HS-5 (cell line): ENCODE results near the gene SNRPD2.
"Not testable (repeated sequence)": the region's sequence is repeated elsewhere in the genome, so short reads cannot be mapped to it uniquely, and the experiment has no call there.

Source experiments
- DNase-seq: peaks from one replicate; pipeline ENCODE4 v3.0.0-alpha.2; 2012; ENCODE audit warnings: low read depth

Gene SNRPD2

DNA sequence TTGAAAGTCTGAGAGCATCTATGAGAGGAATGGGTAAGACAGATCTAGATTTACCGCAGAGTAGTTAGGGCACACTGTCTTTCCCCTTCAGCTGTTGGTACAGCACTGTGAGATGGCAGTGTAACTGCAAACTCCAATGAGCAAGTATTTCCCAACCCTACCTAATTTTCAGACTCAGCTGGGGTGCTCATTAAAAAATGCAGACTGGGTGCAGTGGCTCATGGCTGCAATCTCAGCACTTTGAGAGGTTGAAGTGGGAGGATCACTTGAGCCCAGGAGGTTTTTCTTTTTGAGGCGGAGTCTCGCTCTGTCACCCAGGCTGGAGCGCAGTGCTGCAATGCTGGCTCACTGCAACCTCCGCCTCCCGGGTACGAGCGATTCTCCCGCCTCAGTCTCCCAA lies 13.4 kb upstream of the SNRPD2 start:
- DNase-seq, result no peak

DNA sequence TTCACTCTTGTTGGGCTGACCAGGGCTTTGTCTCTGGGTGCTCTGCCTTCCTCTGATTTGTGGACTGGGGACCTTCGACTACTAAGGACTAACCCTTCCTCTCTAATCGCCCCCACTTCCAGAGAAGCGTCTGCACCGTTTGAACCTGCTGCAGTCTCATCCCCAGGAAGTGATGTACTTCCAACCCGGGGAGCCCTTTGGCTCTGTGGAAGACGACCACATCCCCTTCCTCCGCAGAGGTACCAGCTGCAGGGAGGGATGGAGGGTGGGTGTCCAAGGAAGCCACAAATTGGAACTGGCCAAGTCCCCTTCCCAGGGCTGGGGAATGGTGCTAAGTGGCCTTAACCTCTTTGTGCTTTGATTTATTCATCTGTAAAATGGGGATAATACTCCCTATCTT lies 9.9 kb upstream of the SNRPD2 start:
- no peak for DNase-seq

GRCh38 chr19:45693106-45693788 lies 1.5 kb upstream of the SNRPD2 start:
- peak; percentile 26 for DNase-seq

DNA sequence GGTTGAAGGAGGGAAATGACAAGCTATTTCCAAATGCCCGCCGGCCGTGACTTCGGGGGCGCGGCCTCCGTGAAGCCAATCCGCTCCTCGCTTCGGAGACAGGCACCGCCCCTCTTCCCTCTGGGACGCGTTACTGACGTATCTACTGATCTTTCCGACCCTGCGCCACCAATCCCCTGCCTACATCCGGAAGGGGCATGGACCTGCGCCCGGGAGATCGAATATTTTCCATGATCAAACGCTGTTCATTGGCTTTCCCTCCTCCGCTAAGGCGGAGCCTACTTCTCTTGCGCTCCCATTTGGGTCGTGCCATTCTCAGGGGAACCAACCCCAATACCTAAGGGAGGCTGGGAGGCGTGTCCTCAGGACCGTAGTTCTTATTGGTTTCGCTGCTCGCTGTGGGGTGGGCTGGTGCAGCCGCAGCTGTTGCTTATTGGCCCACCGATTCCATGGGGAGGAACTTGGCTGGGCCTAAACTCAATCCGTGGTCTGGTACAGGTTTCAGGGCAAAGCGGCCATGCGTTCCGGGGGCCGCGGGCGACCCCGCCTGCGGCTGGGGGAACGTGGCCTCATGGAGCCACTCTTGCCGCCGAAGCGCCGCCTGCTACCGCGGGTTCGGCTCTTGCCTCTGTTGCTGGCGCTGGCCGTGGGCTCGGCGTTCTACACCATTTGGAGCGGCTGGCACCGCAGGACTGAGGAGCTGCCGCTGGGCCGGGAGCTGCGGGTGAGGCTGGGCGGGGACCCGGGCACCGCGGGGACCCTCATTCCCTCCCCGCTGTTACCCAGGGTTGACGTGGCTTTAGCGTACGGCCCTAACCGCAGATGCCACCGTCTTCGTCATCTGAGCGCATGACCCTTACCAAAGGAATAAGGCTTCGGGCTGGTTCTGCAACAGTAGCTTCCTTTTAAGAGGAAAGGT lies 693 bp upstream of the SNRPD2 start, which contains the start of gene QPCTL:
TSS of gene QPCTL (plus strand) at position 480 of the 919 bp plus-strand sequence. CDS start at position 518, 38 bp downstream.
- DNase-seq, result peak; percentile 98

- no peak for DNase-seq
These were observed 4.2 kb downstream of the SNRPD2 start for GRCh38 chr19:45687599-45687998.

- DNase-seq, result not testable (repeated sequence)
These were observed 6.7 kb downstream of the SNRPD2 start for GRCh38 chr19:45685045-45685444.

DNA sequence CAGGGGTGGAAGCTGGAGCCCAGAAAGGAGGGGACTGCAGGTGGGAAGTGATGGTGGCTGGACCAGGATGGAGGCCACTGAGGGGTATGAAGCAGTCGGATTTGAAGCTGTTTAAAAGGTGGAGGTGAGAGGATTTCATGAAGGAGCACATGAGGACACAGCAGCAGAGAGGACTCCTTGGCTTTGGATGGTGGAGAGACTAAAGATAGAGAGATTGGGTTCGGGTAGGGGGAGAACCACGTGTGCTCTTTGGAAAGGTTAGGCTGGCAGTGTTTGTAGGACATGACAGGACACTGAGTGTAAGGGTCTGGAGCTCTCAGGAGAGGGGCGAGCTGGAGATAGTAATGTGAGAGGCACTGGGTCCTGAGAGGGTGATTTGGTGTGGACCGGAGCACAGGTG lies 8.8 kb downstream of the SNRPD2 start:
- DNase-seq, result no peak

GRCh38 chr19:45682117-45682516 lies 9.6 kb downstream of the SNRPD2 start:
- no peak for DNase-seq

GRCh38 chr19:45681391-45682015 lies 10.2 kb downstream of the SNRPD2 start:
- DNase-seq, result peak; percentile 38

DNA sequence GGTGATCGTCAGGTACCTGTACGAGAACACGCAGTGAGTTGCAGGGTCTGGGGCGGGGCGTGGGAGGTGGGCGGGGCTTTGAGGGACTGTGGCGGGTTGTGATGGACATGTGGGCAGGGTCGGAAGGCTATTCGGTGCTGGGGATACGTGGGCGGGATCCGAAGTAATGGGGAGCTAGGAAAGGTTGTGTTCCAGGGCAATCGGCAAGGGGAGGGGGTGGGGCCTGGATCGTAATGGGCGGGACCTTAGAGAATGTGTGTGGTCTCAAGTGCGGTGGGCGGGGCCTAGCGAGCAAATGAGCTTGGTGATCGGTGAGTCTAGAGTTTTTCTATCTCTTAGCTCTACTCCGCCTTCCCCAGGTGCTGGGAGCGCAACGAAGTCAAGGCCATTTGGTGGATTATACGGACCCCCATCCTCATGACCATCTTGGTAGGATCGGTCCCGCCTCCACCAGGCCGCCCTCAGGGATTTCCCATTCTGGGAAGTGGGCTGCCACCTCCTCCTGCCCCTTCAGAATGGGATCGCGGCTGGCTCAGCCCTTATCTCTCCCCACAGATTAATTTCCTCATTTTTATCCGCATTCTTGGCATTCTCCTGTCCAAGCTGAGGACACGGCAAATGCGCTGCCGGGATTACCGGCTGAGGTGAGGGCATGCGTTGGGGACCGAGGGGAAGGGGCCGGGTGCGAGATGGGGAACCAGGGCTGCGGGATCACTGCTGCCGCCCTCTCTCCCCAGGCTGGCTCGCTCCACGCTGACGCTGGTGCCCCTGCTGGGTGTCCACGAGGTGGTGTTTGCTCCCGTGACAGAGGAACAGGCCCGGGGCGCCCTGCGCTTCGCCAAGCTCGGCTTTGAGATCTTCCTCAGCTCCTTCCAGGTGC lies 14.2 kb downstream of the SNRPD2 start:
- DNase-seq, result no peak

GRCh38 chr19:45676851-45677263 lies 14.9 kb downstream of the SNRPD2 start:
- DNase-seq, result no peak

- DNase-seq, result no peak
These were observed 16.8 kb downstream of the SNRPD2 start for GRCh38 chr19:45674946-45675345.

GRCh38 chr19:45670670-45671453 lies 20.9 kb downstream of the SNRPD2 start:
- no peak for DNase-seq

GRCh38 chr19:45668342-45668871 lies 23.3 kb downstream of the SNRPD2 start:
- DNase-seq, result no peak

DNA sequence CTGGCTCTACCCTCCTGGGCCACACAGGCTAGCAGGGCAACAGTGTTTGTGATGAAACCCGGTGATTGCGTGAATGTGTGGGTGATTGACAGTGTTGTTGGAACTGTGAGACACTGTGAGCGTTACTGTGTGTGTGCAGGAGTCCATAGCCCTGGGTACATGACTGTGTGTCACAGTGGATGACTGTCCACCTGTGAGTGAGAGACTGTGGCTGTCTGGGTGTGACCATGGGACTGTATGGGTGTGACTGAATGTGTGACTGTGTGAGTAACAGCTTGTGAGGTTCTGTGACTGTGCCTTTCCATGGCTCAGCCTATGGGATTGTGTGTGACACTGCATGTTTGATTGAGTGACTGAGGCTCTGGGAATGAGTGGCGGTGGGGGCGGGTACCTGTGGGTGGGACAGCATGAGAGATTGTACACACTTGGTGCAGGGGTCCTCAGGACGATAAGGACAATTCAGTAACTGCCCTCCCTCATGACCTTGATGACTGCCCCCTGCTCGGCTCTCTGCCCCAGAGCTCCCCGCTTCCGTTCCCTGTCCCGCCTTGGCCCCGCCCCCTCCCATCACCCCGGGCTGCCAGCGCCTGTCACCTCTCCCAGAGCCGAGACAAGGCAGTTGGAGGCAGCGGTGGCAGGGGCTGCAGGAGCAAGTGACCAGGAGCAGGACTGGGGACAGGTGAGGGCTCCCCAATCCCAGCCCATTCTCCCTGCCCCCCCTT lies 24.0 kb downstream of the SNRPD2 start, which contains the start of gene GIPR:
TSS of gene GIPR (plus strand) at position 602 of the 722 bp plus-strand sequence. CDS start 1,300 bp downstream, outside the sequence.
- no peak for DNase-seq

DNA sequence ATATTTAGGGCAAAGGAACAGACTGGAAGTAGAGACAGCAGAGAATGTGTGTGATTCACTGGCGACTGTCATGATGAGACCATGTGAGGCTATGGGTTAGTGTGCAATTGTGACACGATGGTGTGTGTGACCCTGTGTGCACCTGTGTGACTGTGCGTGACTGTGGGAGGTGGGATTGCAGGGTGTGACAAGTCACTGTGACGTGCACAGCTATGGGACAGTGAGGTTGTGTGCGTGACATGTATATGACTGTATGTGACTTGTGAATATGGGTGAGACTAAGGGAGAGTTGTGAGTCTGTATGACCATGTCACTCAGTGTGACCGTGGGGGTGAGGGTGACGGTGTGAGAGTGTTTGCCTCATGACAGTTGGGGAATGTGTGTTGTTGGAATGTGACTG lies 27.2 kb downstream of the SNRPD2 start:
- DNase-seq, result no peak

GRCh38 chr19:45663800-45664199 lies 28.0 kb downstream of the SNRPD2 start:
- no peak for DNase-seq

DNA sequence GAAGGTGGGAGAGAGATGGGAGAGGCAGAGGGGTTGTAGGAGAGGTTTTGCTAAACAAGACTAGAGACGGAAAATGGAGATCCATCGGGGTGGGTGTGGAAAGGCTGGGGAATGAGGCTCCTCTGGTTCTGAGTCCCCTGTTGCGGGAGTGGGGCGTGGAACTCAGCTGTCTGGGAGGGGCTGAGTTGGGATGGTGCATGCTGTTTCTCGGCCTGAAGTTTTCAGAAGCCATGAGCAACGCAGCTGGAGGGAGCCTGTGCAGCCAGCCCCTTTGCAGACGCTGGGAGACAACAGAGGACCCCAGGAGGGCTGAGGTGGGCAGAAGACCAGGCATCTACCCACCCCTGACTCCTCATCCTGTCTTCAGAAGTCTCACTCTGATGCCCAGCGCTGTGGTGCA lies 31.1 kb downstream of the SNRPD2 start:
- no peak for DNase-seq

DNA sequence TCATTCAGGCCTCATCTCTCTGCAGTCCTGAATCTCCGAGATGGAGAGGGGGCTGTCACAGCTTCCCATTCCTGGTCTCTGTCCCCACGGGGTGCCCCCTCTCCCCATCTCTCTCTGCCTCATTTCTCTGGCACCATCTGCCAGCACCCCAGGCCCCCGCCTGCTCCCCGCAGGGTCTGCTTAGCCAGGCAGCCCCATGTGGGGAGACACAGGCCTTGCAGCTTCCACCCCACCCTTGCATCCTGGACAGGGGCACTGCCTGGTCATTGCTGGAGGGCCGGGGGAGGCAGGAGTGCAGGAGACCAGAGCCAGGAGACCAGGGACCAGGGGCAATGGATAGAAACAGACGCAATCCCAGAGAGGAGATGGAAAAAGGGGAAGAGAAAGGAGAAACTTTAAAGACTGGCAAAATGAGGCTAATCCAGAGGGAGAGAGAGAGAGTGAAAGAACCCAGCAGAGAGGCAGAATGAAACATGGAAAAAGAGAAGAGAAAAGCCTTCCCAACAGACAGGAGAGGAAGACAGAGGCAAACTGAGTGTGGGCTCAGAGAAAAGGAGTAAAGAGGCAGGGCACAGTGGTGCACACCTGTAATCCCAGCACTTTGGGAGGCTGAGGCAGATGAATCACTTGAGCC lies 32.5 kb downstream of the SNRPD2 start:
- DNase-seq, result no peak
